ENCODE results near the gene SLC25A34.

Gene SLC25A34

DNA sequence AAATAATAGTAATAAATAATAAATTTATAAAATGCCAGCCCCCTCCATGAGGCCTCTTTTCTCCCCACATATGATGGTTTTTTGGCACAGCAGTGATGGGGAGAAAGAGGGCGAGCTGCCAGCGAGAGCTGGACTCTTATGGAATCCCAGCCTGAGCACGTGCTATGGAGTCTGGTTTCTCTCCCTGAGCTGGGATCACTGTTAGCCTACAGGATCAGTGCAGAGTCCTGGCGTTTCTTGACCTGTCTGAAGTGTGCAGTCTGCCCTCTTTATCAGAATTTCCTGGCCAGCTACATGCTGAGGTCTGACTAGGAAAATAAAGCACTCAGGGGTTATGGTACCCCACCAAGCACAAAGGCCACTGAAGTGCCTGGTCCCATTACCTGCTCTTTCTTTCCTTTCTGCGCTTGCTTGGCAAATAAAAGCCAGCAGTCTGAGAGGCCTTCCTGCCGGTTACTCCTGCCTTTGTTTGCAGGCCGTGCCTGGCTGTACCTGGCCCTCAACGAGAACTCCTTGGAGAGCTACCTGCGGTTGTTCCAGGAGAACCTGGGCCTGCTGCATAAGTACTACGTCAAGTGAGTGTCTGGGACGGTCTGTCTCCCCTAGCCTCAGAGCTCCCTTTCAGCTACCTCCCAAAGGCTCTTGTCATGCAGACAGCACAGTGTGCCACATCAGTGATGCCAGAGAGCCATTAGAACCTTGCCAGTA is 18.5 kb upstream of the SLC25A34 start:
- no peak for DNase-seq

DNA sequence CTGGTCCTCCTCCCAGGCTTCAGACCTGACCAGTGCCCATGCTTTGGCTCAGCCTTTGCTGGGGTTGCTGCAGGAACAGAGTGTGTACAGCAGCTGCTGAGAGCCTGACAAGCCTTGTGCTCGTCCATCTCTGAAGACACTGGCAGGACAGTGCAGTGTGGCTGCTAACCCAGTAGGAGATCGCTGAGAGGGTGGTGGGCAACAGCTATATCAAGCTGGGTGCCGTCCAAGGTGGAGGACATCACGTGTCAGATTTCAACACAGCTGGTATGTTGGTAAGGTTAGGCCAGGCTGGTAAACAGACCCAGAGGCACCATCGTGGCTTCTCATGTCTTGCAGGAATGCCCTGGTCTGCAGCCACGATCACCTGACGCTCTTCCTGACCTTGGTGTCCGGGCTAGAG is 17.9 kb upstream of the SLC25A34 start:
- DNase-seq, result no peak

DNA sequence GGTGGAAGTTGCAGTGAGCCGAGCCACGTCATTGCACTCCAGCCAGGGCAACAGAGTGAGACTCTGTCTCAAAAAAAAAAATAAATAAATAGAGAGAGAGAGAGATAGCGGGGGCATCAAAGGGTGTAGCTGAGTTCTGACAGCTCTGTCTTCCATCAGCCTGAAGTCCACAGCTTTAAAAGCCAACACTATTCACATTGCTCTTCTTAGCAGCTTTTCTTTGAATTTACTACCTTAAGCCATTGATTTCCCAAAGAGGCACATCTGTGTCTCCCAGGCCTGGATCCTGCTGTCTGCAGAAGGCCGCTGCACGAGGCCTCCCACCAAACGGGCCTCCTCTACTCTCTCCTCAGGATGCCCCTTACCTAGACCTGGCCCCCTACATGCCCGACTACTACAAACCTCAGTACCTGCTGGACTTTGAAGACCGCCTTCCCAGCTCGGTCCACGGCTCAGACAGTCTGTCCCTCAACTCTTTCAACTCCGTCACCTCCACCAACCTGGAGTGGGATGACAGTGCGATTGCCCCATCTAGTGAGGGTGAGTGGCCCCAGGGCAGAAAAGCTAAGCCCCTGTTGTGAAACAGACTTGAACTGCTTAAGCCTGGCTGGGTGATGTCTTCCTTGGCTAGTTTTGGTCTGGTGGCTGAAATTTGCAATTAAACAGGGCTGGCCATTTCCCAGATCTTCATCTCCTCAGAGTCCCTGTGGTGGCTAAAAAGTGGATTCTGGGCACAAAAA is 16.5 kb upstream of the SLC25A34 start:
- DNase-seq, result no peak

GRCh38 chr1:15720861-15721260 is 15.2 kb upstream of the SLC25A34 start:
- DNase-seq, result no peak

DNA sequence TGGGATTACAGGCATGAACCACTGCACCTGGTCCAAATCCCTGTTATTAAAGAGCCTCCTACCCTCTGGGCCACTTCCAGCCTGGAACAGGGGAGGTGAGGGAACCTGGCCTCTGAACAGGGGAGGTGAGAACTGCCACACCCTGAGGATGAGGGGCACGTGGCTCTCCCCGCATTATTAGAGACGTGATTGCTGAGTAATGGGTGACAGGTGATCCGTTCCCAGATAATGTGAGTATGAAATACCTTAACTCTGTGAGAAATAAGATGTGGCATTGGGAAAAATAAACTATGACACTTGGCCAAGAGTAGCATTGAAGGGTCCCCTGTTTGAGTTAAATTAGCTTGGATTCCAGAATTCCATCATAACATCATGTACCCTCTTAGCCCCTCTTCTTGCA is 13.6 kb upstream of the SLC25A34 start:
- DNase-seq, result no peak

DNA sequence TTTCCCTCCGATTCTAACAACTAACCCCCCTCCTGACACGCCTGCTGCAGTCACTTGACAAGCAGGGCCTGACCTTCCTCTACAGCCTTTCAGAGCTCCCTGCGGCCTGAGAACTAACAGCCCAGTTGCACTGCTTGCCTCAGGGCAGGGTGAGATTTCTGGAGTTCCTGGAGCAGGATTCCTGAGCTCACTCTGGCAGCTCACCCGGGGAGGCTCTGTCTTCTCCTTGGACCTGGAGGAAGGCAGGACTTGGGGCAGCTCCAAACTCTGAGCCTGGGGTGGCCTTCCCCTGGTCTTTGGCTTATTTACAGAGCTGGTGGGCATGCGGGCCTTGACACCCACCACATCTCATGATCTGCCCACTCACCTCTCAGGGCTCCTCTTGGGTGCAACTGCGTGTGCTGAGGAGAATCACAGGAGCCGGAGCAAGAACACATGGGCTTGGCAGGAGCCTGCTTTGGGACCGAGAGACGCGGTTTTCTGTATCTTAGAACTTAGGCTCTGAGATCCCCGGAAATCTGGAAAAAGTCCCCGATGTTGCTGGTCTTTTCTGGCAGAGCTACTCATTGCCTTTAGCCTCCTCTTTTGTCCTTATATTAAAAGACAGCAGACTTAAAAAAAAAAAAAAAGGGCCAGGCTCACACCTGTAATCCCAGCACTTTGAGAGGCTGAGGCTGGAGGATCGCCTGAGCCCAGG is 13.1 kb upstream of the SLC25A34 start:
- no peak for DNase-seq

DNA sequence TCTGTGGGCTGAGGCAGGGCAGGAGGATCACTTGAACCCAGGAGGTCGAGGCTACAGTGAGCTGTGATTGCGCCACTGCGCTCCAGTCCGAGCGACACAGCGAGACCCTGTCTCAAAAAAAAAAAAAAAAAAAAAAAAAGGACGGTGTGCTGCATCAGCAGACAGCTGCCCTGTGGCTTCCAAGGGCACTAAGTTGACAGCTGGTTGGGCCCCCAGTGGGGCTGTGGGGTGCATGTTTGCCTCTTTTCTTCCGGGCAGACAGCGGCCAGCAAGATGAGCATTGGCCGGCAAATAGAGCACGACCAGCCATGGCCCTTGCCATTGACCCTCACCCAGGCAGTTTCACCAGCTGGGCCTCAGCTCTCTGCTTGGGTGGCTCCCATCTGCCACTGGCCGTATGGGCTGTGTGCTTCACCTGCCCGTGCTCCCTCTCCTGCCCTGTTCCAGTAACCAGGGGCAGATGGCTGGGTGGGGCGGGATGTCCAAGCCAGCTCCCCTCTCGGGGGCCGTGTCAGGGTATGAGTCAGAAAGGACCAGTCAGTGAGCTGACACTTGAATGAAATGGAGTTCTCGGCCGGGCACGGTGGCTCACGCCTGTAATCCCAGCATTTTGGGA is 12.3 kb upstream of the SLC25A34 start:
- no peak for DNase-seq

GRCh38 chr1:15724949-15725880 is 10.8 kb upstream of the SLC25A34 start:
- DNase-seq, result no peak

GRCh38 chr1:15726508-15726907 is 9.6 kb upstream of the SLC25A34 start:
- no peak for DNase-seq

DNA sequence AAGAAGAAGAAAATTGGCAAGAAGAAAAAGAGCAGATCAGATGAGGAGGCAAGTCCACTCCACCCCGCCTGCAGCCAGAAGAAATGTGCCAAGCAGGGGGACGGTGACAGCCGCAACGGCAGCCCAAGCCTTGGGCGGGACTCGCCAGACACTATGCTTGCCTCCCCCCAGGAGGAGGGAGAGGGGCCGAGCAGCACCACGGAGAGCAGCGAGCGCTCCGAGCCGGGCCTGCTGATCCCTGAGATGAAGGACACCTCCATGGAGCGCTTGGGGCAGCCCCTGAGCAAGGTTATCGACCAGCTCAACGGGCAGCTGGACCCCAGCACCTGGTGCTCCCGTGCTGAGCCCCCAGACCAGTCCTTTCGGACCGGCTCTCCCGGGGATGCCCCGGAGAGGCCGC is 9.0 kb upstream of the SLC25A34 start:
- DNase-seq, result no peak

- no peak for DNase-seq
Observed at GRCh38 chr1:15727424-15727823, 8.6 kb upstream of the SLC25A34 start.

- no peak for DNase-seq
Observed at GRCh38 chr1:15727866-15728534, 8.1 kb upstream of the SLC25A34 start.

DNA sequence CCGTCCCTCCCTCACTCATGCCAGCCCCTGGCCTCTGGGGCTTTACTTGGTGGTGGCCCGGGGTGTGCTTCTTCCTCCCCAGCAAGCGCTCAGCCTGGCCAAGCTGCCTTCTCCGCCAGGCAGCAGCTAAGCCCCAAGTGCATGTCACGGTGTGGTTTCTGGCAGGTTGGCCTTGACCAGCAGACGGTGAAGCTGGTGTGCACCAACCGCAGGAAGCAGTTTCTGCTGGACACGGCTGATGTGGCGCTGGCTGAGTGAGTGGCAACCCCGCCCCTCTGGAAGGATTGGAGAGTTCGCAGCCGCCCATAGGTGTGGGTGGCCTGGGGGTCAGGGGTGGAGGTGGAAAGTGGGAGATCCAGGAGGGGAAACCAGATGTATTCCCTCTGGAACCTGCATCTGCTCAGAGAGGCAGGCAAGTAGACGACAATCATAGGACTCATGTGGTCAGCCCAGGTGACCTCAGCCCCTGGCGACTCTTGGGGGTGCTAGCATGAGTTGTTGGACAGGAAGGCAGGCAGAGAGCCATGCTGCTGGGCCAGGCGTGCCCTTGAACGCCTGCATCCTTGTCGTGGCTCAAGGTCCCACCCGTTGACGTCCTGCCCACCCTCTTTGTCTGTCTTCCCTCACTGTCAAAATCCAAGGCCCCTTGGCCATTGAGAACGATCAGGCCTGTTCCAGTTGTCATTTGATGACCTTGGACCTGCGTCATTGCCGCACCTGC is 7.0 kb upstream of the SLC25A34 start:
- no peak for DNase-seq

GRCh38 chr1:15730423-15730822 is 5.6 kb upstream of the SLC25A34 start:
- DNase-seq, result no peak

DNA sequence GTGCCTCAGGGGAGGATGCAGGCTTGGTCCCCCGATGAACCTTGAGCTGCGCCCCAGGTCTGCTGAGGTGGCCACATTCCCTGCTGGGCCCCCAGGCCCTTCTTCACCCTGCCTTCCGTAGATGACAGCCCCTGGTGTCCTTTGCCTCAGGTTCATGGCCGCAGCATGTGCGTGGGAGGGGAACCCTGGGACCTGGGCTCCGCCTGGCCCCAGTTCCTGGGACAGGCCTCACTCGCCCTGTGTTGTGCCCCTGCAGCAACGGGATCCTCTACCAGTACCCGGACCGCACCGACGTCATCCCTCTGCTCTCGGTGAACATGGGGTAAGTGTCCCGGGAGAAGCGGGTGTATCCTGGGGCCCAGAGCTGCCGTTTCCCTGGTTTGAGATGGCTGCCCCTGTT is 5.1 kb upstream of the SLC25A34 start:
- DNase-seq, result no peak

GRCh38 chr1:15731735-15732685 is 4.0 kb upstream of the SLC25A34 start:
- DNase-seq, result no peak

GRCh38 chr1:15732686-15733081 is 3.4 kb upstream of the SLC25A34 start:
- no peak for DNase-seq

GRCh38 chr1:15733218-15733725 is 2.8 kb upstream of the SLC25A34 start:
- DNase-seq, result no peak

GRCh38 chr1:15733726-15734226 is 2.3 kb upstream of the SLC25A34 start:
- DNase-seq, result no peak

DNA sequence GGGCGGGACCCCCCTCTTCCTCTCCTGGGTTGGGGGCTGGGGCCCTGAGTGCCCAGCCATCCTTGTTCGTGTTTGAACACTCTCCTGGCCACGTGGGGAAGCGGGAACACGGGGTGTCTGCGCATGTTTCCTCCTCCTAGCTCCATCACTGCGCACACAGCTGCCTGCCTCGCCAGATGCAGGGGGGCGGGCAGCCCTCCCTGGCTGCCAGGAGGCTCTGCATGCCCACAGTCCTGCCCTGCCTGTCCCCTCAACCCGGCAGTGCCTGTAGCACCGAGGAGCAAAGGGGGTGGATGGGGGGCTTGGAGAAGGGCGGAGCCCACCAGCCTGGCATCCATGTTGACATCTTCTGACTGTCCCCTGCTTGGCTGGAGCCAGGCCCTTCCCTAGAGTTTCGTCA is 1.8 kb upstream of the SLC25A34 start:
- DNase-seq, result no peak
